Kidney (tissue), 14 donors: Measurements from ENCODE around the gene FBXO45. TPM values are rescaled to one million over a fixed set of nuclear protein-coding genes. Genes with fewer than 3 reads are reported as not detected.

Source experiments
- DNase-seq, 5 donors: peaks; one replicate each; pipeline ENCODE4 v3.0.0-alpha.2; 2013 to 2020
- FAIRE-seq: peaks from 2 replicates; lab custom pipeline; 2012; peaks lifted over from hg19 to GRCh38; lab: Jason Lieb, UNC
- H3K27ac ChIP-seq, 2 donors: one replicate each; pipeline ENCODE4 v1.7.0; 2013; ENCODE audit warnings: low read depth in 2 of 2, low read length in 2 of 2, inconsistent platforms in 1 of 2
- H3K27me3 ChIP-seq: one replicate; pipeline ENCODE4 v1.7.1; 2013; ENCODE audit warnings: low read length, inconsistent platforms; ENCODE audit not compliant: control insufficient read depth, insufficient read depth
- H3K36me3 ChIP-seq, 3 donors: one replicate each; pipeline versions ENCODE4 v1.7.0 to v1.7.1; 2013; ENCODE audit warnings: low read length in 3 of 3, control low read depth in 1 of 3, inconsistent platforms in 1 of 3; ENCODE audit not compliant: insufficient read depth in 3 of 3, control insufficient read depth in 2 of 3
- H3K4me1 ChIP-seq, 3 donors: one replicate each; pipeline versions ENCODE4 v1.7.0 to v1.7.1; 2013; ENCODE audit warnings: low read length in 3 of 3, inconsistent platforms in 1 of 3, low read depth in 1 of 3; ENCODE audit not compliant: control insufficient read depth in 2 of 3, insufficient read depth in 2 of 3
- H3K4me3 ChIP-seq, 3 donors: one replicate each; pipeline versions ENCODE4 v1.7.0 to v1.8.1; 2013; ENCODE audit warnings: low read length in 3 of 3, control low read depth in 1 of 3, inconsistent platforms in 1 of 3
- H3K9ac ChIP-seq, 3 donors: one replicate each; pipeline versions ENCODE4 v1.7.0 to v1.7.1; 2013; ENCODE audit warnings: low read length in 3 of 3, control low read depth in 1 of 3, inconsistent platforms in 1 of 3
- H3K9me3 ChIP-seq, 3 donors: one replicate each; pipeline versions ENCODE4 v1.7.0 to v1.7.1; 2013; ENCODE audit warnings: low read length in 3 of 3, control low read depth in 1 of 3, inconsistent platforms in 1 of 3; ENCODE audit not compliant: control insufficient read depth in 2 of 3, insufficient read depth in 1 of 3
- intact Hi-C: fragments of 100-400 bp; cut with DNase I; formaldehyde crosslinking; loops from one replicate; pipeline ENCODE4 v1.11.1; 2022
- polyA plus RNA-seq: library from polyadenylated mRNA; stranded (reverse); fragments of 350-450 nt; fragmentation: Illumina TruSeq; extraction: RNeasy Lipid Tissue Mini Kit (QIAGEN cat#74804); gene quantifications from one replicate; pipeline ENCODE4 v1.2.3, GENCODE V29; 2014; ENCODE audit warnings: low read depth, low replicate concordance; ENCODE audit not compliant: insufficient read depth
- total RNA-seq: library from RNA; stranded (reverse); fragmentation: NEBNext Ultra II Directional; extraction: Animal tissue kit (Norgen Biotek cat#: 25700); gene quantifications from one replicate; pipeline ENCODE4 v1.2.1, GENCODE V29; 2021
- TF ChIP-seq, protein P1 (sequence below): IDR thresholded peaks from 3 replicates; pipeline ENCODE4 v1.5.1; 2012; ENCODE audit warnings: mild to moderate bottlenecking, moderate library complexity, borderline replicate concordance; ENCODE audit not compliant: insufficient read depth; ENCODE audit errors: extremely low read depth
- donor health status: control.
- donor health status: control.
- donor health status: control.
- donor health status: control.
- donor health status: control.
- donor health status: DM: yes; HTN: yes; CAD: no.
- donor health status: Normal renal cell carcinoma (clear cell type).

The FBXO45 gene
- total and polyA plus RNA-seq, 2 donors from 2014 or later, result 2.5 to 7.0 TPM

DNA sequence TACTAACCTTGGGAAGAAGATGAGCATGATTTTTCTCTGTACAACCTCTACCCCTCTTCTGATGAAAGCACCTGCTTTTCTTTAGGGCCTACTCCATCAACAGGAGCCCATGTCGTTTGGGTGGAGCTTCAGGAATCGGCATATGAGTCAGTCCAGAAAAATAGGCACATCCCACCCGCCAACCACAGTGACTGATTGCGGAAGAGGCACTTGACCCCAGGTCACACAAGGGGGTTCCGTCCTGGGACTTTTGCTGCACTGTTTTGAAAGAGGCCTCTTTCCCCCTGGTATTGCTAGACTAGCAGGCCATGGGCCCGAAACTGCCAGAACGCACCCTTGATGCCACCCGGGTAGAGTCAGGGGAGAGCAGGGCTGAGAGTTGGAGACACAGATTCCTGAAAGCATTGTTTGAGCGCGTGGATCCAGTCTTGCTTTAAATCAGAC lies 51.7 kb downstream of the FBXO45 start:
- intact Hi-C loops, result no loop called here
- Histone ChIP-seq H3K4me3 (no peak overlapping the region), H3K27me3 (no peaks in the 10 kb centered on the region), H3K9ac (no peak overlapping the region), H3K36me3 (no peaks in the 10 kb centered on the region), H3K27ac (no peak overlapping the region), H3K4me1 (no peaks in the 10 kb centered on the region), H3K9me3 (no peaks in the 10 kb centered on the region)
- TF ChIP-seq, protein P1, sequence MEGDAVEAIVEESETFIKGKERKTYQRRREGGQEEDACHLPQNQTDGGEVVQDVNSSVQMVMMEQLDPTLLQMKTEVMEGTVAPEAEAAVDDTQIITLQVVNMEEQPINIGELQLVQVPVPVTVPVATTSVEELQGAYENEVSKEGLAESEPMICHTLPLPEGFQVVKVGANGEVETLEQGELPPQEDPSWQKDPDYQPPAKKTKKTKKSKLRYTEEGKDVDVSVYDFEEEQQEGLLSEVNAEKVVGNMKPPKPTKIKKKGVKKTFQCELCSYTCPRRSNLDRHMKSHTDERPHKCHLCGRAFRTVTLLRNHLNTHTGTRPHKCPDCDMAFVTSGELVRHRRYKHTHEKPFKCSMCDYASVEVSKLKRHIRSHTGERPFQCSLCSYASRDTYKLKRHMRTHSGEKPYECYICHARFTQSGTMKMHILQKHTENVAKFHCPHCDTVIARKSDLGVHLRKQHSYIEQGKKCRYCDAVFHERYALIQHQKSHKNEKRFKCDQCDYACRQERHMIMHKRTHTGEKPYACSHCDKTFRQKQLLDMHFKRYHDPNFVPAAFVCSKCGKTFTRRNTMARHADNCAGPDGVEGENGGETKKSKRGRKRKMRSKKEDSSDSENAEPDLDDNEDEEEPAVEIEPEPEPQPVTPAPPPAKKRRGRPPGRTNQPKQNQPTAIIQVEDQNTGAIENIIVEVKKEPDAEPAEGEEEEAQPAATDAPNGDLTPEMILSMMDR, result no peak
- FAIRE-seq (no peak), DNase-seq (no peak)

DNA sequence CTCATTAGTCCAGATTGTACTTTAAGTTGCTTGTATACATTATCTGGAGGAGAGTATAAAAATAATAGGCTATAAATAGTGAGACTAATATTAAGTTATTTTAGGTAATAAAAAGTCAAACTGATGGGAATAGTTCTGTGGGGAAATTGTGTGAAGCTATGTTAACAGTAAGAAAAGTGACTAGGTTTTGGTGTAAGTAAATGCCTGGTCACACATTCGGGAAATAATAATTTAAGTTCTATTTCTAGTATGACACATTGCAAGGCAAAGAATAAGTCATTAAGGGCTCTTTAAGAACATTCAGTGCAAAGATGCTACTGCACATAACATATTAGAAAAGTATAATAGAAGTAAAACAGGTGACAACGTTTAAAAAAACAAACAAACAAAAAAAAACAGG lies 52.2 kb downstream of the FBXO45 start:
- no peaks in the 10 kb centered on the region for H3K4me1 ChIP-seq
- H3K36me3 ChIP-seq, result no peaks in the 10 kb centered on the region
- no peak for DNase-seq
- TF ChIP-seq, protein P1, result no peak
- no peak overlapping the region for H3K9ac ChIP-seq
- H3K4me3 ChIP-seq, result no peak overlapping the region
- intact Hi-C loops, result no loop called here
- no peak overlapping the region for H3K27ac ChIP-seq
- no peaks in the 10 kb centered on the region for H3K9me3 ChIP-seq
- FAIRE-seq, result no peak
- H3K27me3 ChIP-seq, result no peaks in the 10 kb centered on the region

DNA sequence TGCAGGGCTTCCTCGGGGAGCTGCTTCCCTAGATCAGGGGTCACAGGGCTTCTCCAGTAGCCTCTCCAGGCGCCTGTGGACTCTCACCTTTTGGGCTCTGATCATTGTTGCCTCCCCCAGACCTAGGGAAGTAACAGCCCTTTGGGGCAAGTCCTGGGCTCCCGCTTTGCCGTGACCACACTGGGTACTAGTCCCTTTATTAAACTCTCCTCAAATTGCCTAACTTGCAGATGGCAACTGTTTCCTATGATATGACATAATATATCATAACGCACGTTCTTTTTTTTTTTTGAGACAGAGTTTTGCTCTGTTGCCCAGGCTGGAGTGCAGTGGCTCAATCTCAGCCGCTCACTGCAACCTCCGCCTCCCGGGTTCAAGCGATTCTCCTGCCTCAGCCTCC lies 53.2 kb downstream of the FBXO45 start:
- Histone ChIP-seq H3K9me3 (no peaks in the 10 kb centered on the region), H3K4me3 (no peak overlapping the region), H3K27me3 (no peaks in the 10 kb centered on the region), H3K9ac (no peak overlapping the region), H3K4me1 (no peaks in the 10 kb centered on the region), H3K27ac (no peak overlapping the region), H3K36me3 (no peaks in the 10 kb centered on the region)
- DNase-seq (no peak), FAIRE-seq (no peak)
- intact Hi-C loops, result no loop called here
- TF ChIP-seq, protein P1, result no peak
